DMS79 treated with DMSO at 0.1 percent for 48 hours (cell line): Measurements from ENCODE around the gene ASCL2.

ENCODE experiments used
- DNase-seq: peaks from one replicate; lab custom pipeline; 2025; lab: John Stamatoyannopoulos, UW

Gene ASCL2

DNA sequence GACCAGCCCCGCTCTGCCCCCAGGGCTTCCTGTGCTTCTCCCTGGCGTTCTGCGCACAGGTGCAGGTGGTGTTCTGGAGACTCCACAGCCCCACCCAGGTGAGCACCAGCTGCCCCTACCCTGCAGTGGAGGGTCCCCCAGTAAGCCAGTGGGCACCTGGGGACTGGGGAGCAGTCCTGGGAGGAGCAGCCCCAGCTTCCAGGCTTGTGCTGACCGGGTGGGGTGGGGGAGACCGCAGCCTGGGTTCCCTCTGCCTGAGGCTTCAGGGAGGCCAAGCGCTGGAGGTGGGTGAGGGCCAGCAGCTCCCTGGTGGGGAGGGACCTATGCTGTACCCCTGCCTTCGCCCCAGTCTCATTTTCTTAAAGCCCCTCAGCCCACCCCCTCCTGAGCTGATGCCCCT lies 38.3 kb upstream of the ASCL2 start:
- DNase-seq, result no peak

DNA sequence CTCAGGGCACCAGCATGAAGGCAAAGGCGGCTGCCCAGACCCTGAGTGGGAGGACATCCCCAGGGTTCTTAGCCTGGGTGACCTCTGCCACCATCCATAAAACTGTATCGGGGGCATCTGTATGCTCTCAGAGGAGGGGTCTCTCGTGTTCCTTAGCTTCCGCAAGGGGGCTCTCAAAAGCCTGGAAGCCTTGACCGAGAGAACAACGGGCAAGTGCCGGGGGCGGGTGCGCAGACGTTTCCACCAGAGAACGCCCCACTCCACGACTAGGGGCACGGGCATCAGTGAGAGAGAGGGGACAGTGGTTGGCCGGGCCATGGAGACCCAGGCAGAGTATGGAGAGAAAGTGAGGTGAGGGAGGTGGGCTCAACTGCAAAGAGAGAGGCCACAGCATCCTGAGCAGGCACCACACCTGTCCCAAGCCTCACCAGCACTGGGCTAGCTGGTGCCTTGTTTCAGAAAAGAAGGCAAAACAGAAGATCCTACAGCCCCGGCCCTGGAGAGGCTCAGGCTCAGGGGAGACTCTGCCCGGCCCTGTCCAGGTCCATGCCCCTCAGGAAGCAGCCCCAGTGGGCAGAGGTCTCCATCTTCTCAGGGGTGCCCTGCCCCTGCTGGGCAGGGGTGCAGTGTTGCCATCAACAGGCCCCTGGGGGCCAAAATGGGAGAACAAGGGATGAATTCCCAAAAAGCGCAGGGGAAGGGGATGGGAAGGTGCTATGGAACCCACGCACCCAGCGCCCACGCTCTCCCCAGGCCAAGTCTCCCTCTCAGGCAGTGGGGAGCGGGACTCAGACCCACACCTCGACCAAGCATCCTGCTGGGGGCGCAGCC lies 37.3 kb upstream of the ASCL2 start:
- no peak for DNase-seq

- DNase-seq, result no peak
These were observed 36.6 kb upstream of the ASCL2 start for GRCh38 chr11:2306877-2307500.

DNA sequence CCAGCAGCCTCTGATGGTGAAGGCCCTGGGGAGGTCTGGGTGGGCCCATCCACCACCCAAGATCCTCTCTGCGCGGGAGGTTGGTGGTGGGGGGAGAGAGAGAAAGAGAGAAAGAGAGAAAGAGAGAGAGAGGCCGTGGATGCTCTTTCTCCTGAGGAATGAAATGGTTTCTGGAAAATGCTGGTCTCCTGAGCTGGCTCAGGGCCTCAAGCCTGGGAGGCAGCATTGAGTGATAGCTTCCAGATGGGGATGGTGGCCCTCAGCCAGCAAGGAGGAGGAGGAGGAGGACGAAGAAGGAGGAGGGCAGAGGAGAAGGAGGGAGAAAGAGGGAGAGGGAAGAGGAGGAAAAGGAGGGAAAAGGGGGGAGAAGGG lies 36.0 kb upstream of the ASCL2 start:
- DNase-seq, result no peak

DNA sequence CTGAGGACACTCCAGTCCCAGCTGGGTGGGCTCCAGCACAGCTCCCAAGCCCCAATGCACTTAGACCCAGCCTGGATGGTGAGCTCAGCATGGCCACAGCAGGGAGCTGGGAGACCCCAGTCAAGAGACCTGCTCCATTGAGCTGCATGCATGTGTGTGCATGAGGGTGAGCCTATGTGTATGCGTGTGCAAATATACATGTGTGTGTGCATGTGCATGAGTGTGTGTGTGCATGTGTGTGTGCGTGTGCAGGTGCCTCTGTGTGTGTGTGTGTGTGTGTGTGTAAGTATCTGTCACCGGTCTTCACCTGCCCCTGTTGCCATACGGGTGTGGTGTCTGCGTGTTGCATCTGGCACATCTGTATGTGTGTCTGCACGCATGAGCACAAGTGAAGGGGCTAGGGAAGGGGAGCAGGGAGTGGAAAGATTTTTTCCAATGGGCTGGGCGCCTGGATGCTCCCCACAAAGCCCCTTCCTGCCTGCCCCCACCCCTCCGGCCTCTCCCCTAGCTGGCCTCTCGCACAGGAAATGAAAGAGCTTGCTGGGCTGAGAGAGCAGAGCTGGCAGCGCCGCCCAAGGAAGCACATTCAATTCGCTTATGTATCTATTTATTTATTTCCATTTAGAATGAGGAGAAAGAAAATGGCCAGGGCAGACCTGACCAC lies 35.5 kb upstream of the ASCL2 start:
- DNase-seq, result no peak

- DNase-seq, result peak; percentile 21
These were observed 34.9 kb upstream of the ASCL2 start for GRCh38 chr11:2305140-2305778.

GRCh38 chr11:2304506-2305139 lies 34.2 kb upstream of the ASCL2 start:
- DNase-seq, result no peak

DNA sequence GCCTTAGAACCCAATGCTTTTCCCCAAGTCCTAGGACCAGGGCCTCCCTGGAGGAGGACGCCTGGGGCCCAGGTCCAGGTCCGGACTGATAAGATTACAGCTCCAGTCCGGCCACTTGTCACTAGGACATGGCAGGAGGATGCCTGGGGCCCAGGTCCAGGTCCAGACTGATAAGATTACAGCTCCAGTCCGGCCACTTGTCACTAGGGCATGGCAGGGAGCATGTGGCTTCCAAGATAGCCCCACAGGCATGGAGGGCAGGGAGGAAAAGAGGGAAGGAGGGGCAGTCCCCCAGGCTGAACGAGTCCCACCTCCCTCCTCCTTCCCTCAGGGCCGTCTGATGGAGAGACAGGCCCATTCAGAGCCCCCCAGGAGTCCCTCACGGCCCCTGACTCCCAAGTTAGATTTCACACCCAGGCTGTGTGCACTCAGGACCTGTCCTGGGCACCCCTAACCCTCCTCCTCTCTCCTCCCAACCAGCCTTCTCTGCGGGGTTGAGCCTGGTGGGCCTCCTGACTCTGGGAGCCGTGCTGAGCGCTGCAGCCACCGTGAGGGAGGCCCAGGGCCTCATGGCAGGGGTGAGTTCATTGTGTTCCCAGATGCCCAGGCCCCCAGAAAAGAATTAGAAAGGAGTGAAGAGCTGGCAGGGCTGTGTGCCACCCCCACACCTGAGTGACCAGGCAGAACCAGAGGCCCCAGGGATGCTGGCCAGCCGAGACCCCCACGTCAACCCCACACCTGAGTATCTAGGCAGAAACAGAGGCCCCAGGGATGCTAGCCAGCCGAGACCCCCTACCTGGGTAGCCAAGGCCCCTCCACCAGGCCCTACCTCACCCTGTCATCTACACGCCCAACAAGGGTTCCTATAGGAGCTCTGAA lies 33.5 kb upstream of the ASCL2 start:
- DNase-seq, result no peak

- no peak for DNase-seq
These were observed 32.7 kb upstream of the ASCL2 start for GRCh38 chr11:2302896-2303626.

DNA sequence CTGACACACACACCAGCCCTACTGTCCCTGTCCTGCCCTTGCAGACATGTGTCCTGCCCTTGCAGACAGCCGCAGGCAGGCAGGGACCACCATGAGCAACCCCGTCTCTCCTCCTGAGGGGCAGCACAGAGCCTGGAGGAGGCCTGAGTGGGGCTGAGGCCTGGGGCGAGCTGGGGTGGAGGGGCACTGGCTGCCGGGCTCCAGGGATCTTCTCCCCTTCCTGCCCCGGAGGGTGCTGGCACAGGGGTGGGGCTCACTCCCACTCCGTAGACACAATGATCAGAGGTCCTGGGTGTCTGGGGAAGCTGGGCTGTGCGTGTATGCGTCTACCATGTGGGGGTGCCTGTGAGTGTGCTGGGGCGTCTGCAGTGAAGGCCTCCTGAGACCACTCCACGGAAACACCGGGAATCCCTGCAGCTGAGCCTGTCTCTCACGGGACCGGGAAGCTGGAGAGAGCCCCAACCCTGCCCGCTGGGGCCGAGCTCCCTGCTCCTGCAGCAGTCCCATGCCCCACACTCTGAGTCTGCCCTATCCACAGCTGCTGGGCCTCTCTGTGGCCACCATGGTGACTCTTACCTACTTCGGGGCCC lies 32.0 kb upstream of the ASCL2 start:
- DNase-seq, result no peak

DNA sequence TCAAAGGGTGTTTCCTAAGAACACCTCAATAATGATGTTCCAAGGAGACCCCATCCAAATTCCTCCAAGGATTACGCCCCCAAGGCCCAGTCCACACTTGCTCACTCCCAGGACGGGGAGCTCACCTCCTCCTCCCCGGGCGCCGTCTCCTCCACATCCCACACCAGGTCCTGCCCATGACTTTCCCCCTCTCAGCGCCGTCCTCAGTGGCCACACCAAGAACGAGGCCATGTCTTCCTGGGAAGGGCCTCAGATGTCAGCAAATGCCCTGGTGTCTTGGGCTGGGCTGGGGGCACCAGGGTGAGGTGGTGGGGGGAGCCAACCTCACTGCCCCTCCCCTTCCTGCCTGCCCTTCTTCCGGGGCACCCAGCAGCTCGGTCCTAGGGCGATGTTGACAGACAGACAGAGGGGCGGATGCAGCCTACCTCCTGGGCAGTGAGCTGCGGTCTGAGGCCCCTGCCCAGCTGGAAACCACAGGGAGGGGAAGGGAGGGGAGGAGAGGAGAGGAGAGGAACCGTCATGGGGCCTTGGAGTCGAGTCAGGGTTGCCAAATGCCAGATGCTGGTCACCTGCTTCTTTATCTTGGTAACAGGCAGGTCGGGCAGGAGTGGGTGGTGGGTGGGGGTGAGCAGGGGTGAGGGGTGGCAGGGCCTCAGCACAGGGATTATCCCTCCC lies 31.4 kb upstream of the ASCL2 start, which contains the start of the genes C11orf21 and TSPAN32:
TSS of gene C11orf21 (minus strand) at position 288 of the 675 bp plus-strand sequence. CDS start at position 178, 110 bp downstream.
TSS of gene TSPAN32 (plus strand) at position 383 of the 675 bp plus-strand sequence. CDS start at position 520, 137 bp downstream.
- no peak for DNase-seq

DNA sequence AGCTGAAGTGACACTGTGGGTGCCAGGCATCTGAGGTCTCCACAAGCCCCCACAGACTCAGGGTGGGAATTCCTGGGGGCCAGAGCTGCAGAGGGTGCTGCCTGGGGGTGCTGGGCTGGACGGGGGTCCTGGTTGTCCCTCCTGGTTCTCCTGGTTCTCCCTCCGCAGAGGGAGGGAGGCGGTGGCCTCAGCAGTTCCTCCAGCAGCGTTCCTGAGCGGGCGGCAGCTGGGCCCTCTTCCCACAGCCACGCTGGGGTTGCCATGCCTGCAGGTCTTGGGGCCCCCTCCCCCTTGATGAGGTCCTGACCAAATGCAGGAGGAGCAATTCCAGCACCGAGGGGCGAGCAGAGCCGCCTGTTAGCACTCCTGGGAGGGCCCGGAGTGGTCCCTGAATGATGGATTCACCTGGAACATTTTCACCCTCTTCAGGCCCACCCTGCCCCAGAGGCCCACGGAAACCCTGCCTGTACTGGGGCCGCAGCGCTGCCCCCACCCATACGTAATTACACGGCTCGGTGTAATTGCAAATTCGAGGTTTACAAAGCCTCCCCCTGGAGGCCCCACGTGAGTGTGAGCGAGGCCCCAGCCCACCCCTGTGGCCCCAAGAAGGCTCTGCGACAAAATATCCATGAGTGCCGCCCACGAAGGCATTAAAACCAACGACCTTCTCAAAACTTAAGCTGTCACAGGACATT lies 30.7 kb upstream of the ASCL2 start:
- no peak for DNase-seq

DNA sequence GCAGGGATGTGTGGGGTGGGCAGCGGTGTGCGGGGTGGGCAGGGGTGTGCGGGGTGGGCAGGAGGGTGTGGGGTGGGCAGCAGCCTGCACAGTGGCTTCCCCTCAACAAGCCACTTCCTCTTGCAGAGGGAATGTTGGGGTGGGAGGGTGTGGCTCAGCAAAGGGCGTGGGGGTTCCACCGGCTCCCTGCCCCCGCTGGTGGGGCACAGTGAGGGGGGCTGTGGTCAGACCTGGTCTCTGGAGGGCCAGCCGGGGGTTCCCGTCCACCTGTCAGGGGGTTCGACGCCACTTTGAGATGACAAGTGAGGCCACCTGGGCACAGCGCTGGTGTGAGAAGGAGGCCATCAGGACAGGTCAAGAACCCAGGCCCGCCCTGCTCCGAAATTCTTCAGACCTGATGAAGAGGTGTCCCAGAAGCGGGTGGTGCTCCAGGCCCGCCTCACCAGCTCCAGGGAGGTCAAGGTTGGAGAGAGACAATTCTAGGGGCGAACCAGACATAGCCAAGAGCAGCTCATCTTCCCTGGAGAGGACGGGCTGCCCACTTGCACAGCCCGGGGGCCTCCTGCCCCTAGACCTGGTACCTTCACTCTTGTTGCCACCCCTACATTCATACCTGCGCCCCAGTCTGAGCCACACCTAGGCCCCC lies 30.0 kb upstream of the ASCL2 start:
- no peak for DNase-seq

DNA sequence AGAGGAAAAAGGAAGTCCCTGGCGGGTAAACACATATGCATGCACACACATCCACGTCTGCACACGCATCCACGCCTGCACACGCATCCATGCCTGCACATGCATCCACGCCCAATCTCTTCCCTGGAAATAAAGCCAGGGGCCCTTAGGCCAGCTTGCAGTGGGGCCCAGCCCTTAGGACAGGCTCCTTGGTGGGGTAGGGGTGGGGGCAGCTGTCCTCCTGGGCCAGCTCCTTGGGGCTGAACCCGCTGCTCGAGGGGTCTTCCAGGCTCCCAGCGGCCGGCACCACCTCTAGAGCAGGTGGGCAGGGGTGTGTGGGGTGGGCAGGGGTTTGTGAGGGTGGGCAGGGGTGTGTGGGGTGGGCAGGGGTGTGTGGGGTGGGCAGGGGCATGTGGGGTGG lies 29.4 kb upstream of the ASCL2 start:
- DNase-seq, result no peak

- no peak for DNase-seq
These were observed 28.7 kb upstream of the ASCL2 start for GRCh38 chr11:2298795-2299761.

- no peak for DNase-seq
These were observed 27.9 kb upstream of the ASCL2 start for GRCh38 chr11:2298131-2298794.
